Measurements from ENCODE around the gene ATOH7.

- TF ChIP-seq CTCF (IDR thresholded peaks at IDR 0.05) (no peak), NR3C1 (CRISPR knock-in tag; conservative IDR thresholded peaks at IDR 0.05; ENCODE audit: low read depth) (no peak), NFATC4 (CRISPR knock-in tag; IDR thresholded peaks at IDR 0.05) (no peak), ZBTB43 (CRISPR knock-in tag; IDR thresholded peaks at IDR 0.05) (no peak), CREB1 (CRISPR knock-in tag; IDR thresholded peaks at IDR 0.05) (no peak), ZNF232 (CRISPR knock-in tag; IDR thresholded peaks at IDR 0.05) (no peak), ETV6 (CRISPR knock-in tag; IDR thresholded peaks at IDR 0.05) (no peak), ZNF121 (CRISPR knock-in tag; IDR thresholded peaks at IDR 0.05) (no peak), MAX (CRISPR knock-in tag; IDR thresholded peaks at IDR 0.05) (no peak), USF1 (CRISPR knock-in tag; IDR thresholded peaks at IDR 0.05) (no peak), ATF2 (CRISPR knock-in tag; IDR thresholded peaks at IDR 0.05; ENCODE audit: borderline replicate concordance, low read depth) (no peak)
These were observed 29.4 kb upstream of the ATOH7 start for GRCh38 chr10:68261132-68261856.
